Vagina (tissue), 2 donors: Measurements from ENCODE around the gene SNRNP200.

Experiments used
- CTCF ChIP-seq, 3 experiments: fragments of 450-650 bp in 2 of 3; fragments of 200-600 bp in 1 of 3; sonication (generic) in 1 of 3; IDR thresholded peaks; one replicate each; pipeline ENCODE4 v1.5.1; 2017 to 2019; ENCODE audit warnings: antibody characterized with exemption in 3 of 3, mild to moderate bottlenecking in 2 of 3, moderate library complexity in 2 of 3
- POLR2A ChIP-seq, 2 donors: fragments of 450-650 bp; IDR thresholded peaks; one replicate each; pipeline ENCODE4 v1.6.1; 2017; ENCODE audit warnings: antibody characterized with exemption in 2 of 2, mild to moderate bottlenecking in 2 of 2, moderate library complexity in 2 of 2

GRCh38 chr2:96326990-96327820 is 21.9 kb upstream of the SNRNP200 start:
- TF ChIP-seq POLR2A (IDR thresholded peaks at IDR 0.05) (no peak), CTCF (IDR thresholded peaks at IDR 0.05) (no peak)
